ENCODE results near the gene INSM2. TPM values are rescaled to one million over a fixed set of nuclear protein-coding genes. Genes with fewer than 3 reads are reported as not detected.
A peak's percentile ranks its signal among the peaks of the same experiment; 100 is the strongest.

The INSM2 gene
- total and polyA plus RNA-seq, 2 of the 13 experiments (the other 11 are each of a cell fraction or from before 2014, with no cell fraction given): not detected

- TF ChIP-seq MYPOP (CRISPR knock-in tag; IDR thresholded peaks at IDR 0.05) (no peak), MATR3 (CRISPR knock-in tag; IDR thresholded peaks at IDR 0.05) (no peak), ZNF598 (CRISPR knock-in tag; IDR thresholded peaks at IDR 0.05; ENCODE audit: borderline replicate concordance) (no peak; the same call in 1 of the 2 replicates), HNF1A (IDR thresholded peaks at IDR 0.05; ENCODE audit: low read depth) (no peak), HNF1A (CRISPR knock-in tag; IDR thresholded peaks at IDR 0.05; ENCODE audit: borderline replicate concordance) (peak; percentile 31; the same call in 1 of the 2 replicates), KLF15 (CRISPR knock-in tag; IDR thresholded peaks at IDR 0.05; ENCODE audit: borderline replicate concordance) (no peak), ZNF282 (IDR thresholded peaks at IDR 0.05; ENCODE audit: partially characterized antibody) (no peak), SIX1 (CRISPR knock-in tag; IDR thresholded peaks at IDR 0.05; ENCODE audit: borderline replicate concordance) (peak; percentile 26; the same call in 1 of the 2 replicates), TBX2 (CRISPR knock-in tag; IDR thresholded peaks at IDR 0.05; ENCODE audit: borderline replicate concordance) (no peak), HOXA9 (CRISPR knock-in tag; IDR thresholded peaks at IDR 0.05; ENCODE audit: borderline replicate concordance) (no peak), RFXAP (CRISPR knock-in tag; IDR thresholded peaks at IDR 0.05; ENCODE audit: borderline replicate concordance) (no peak), ETV5 (CRISPR knock-in tag; IDR thresholded peaks at IDR 0.05; ENCODE audit: borderline replicate concordance) (no peak), ZNF546 (CRISPR knock-in tag; conservative IDR thresholded peaks at IDR 0.05) (no peak), HNRNPLL (IDR thresholded peaks at IDR 0.05; ENCODE audit: low read depth, low read length, poor library complexity, severe bottlenecking) (no peak)
- TF ChIP-seq, protein P1, sequence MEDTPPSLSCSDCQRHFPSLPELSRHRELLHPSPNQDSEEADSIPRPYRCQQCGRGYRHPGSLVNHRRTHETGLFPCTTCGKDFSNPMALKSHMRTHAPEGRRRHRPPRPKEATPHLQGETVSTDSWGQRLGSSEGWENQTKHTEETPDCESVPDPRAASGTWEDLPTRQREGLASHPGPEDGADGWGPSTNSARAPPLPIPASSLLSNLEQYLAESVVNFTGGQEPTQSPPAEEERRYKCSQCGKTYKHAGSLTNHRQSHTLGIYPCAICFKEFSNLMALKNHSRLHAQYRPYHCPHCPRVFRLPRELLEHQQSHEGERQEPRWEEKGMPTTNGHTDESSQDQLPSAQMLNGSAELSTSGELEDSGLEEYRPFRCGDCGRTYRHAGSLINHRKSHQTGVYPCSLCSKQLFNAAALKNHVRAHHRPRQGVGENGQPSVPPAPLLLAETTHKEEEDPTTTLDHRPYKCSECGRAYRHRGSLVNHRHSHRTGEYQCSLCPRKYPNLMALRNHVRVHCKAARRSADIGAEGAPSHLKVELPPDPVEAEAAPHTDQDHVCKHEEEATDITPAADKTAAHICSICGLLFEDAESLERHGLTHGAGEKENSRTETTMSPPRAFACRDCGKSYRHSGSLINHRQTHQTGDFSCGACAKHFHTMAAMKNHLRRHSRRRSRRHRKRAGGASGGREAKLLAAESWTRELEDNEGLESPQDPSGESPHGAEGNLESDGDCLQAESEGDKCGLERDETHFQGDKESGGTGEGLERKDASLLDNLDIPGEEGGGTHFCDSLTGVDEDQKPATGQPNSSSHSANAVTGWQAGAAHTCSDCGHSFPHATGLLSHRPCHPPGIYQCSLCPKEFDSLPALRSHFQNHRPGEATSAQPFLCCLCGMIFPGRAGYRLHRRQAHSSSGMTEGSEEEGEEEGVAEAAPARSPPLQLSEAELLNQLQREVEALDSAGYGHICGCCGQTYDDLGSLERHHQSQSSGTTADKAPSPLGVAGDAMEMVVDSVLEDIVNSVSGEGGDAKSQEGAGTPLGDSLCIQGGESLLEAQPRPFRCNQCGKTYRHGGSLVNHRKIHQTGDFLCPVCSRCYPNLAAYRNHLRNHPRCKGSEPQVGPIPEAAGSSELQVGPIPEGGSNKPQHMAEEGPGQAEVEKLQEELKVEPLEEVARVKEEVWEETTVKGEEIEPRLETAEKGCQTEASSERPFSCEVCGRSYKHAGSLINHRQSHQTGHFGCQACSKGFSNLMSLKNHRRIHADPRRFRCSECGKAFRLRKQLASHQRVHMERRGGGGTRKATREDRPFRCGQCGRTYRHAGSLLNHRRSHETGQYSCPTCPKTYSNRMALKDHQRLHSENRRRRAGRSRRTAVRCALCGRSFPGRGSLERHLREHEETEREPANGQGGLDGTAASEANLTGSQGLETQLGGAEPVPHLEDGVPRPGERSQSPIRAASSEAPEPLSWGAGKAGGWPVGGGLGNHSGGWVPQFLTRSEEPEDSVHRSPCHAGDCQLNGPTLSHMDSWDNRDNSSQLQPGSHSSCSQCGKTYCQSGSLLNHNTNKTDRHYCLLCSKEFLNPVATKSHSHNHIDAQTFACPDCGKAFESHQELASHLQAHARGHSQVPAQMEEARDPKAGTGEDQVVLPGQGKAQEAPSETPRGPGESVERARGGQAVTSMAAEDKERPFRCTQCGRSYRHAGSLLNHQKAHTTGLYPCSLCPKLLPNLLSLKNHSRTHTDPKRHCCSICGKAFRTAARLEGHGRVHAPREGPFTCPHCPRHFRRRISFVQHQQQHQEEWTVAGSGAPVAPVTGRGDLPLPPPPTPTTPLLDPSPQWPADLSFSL (CRISPR knock-in tag; IDR thresholded peaks at IDR 0.05): peak; percentile 82; the same call in 1 of the 2 replicates
- TF ChIP-seq, protein P2, sequence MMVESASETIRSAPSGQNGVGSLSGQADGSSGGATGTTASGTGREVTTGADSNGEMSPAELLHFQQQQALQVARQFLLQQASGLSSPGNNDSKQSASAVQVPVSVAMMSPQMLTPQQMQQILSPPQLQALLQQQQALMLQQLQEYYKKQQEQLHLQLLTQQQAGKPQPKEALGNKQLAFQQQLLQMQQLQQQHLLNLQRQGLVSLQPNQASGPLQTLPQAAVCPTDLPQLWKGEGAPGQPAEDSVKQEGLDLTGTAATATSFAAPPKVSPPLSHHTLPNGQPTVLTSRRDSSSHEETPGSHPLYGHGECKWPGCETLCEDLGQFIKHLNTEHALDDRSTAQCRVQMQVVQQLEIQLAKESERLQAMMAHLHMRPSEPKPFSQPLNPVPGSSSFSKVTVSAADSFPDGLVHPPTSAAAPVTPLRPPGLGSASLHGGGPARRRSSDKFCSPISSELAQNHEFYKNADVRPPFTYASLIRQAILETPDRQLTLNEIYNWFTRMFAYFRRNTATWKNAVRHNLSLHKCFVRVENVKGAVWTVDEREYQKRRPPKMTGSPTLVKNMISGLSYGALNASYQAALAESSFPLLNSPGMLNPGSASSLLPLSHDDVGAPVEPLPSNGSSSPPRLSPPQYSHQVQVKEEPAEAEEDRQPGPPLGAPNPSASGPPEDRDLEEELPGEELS (CRISPR knock-in tag; IDR thresholded peaks at IDR 0.05): no peak
Measured at GRCh38 chr14:35492569-35493014, 41.4 kb upstream of the INSM2 start (continued).

All from HepG2 (cell line).